Suprapubic skin (tissue), 4 donors: ENCODE measurements around the gene CAPN8. TPM values are rescaled to one million over a fixed set of nuclear protein-coding genes. Genes with fewer than 3 reads are reported as not detected.

Source experiments
- DNase-seq, 2 donors: peaks; one replicate each; pipeline ENCODE4 v3.0.0-alpha.2; 2019; ENCODE audit warnings: low spot score in 2 of 2
- H3K27ac ChIP-seq: fragments of 200-600 bp; sonication (generic); one replicate; pipeline ENCODE4 v1.5.1; 2019
- H3K27me3 ChIP-seq: fragments of 200-600 bp; sonication (generic); one replicate; pipeline ENCODE4 v1.5.1; 2019
- H3K36me3 ChIP-seq: fragments of 200-600 bp; sonication (generic); one replicate; pipeline ENCODE4 v1.5.1; 2019
- H3K4me1 ChIP-seq: fragments of 200-600 bp; sonication (generic); one replicate; pipeline ENCODE4 v1.5.1; 2019
- H3K4me3 ChIP-seq: fragments of 200-600 bp; sonication (generic); one replicate; pipeline ENCODE4 v1.5.1; 2019; ENCODE audit warnings: mild to moderate bottlenecking
- H3K9me3 ChIP-seq: fragments of 200-600 bp; sonication (generic); one replicate; pipeline ENCODE4 v1.5.1; 2019
- CTCF ChIP-seq, 2 donors: fragments of 200-600 bp in 1 of 2; fragments of 450-650 bp in 1 of 2; sonication (generic) in 1 of 2; IDR thresholded peaks; one replicate each; pipeline ENCODE4 v1.5.1; 2016 to 2019; ENCODE audit warnings: antibody characterized with exemption in 2 of 2, mild to moderate bottlenecking in 1 of 2, moderate library complexity in 1 of 2
- EP300 ChIP-seq: sonication (generic); formaldehyde crosslinking; IDR thresholded peaks from one replicate; pipeline ENCODE4 v1.6.1; 2017; ENCODE audit warnings: antibody characterized with exemption
- POLR2A ChIP-seq, 2 donors: fragments of 450-650 bp; IDR thresholded peaks; one replicate each; pipeline ENCODE4 v1.6.1; 2017; ENCODE audit warnings: antibody characterized with exemption in 2 of 2, mild to moderate bottlenecking in 2 of 2, moderate library complexity in 2 of 2
- POLR2AphosphoS5 ChIP-seq, 3 donors: sonication (generic); formaldehyde crosslinking; IDR thresholded peaks; one replicate each; pipeline ENCODE4 v1.6.1; 2017; ENCODE audit warnings: antibody characterized with exemption in 3 of 3
- WGBS: methylation state at CpG from one replicate; pipeline ENCODE4 v1.1.5; 2018; 5-methylcytosine and 5-hydroxymethylcytosine counted together
- total RNA-seq, 4 donors: library from RNA; depleted of rRNA; stranded (reverse); fragments of >200 nt; gene quantifications; one replicate each; pipeline ENCODE4 v1.1.0, GENCODE V29; 2016

CAPN8 gene
- total RNA-seq, 4 donors from 2014 or later = 1.5 to 3.9 (median 2.7) TPM

- H3K27me3 ChIP-seq = no peaks in the 10 kb centered on the region
- no peaks in the 10 kb centered on the region for H3K4me1 ChIP-seq
- 75% methylated on average over 9 of the region's 9 CpGs for WGBS
- no peaks in the 10 kb centered on the region for H3K36me3 ChIP-seq
- no peak overlapping the region for H3K4me3 ChIP-seq
- H3K27ac ChIP-seq = no peak overlapping the region
- TF ChIP-seq POLR2AphosphoS5 (IDR thresholded peaks at IDR 0.05) (no peak), POLR2A (IDR thresholded peaks at IDR 0.05) (no peak), EP300 (no peak), CTCF (IDR thresholded peaks at IDR 0.05) (no peak)
- no peaks in the 10 kb centered on the region for H3K9me3 ChIP-seq
- DNase-seq = no peak
Observed at GRCh38 chr1:223620297-223620897, 45.1 kb downstream of the CAPN8 start.

GRCh38 chr1:223618680-223619079, 46.8 kb downstream of the CAPN8 start:
- Histone ChIP-seq H3K4me1 (no peaks in the 10 kb centered on the region), H3K36me3 (no peaks in the 10 kb centered on the region), H3K4me3 (no peak overlapping the region), H3K9me3 (no peaks in the 10 kb centered on the region), H3K27ac (no peak overlapping the region), H3K27me3 (no peaks in the 10 kb centered on the region)
- no peak for DNase-seq
- 96% methylated on average over 2 of the region's 5 CpGs for WGBS
- no peak for TF ChIP-seq CTCF (IDR thresholded peaks at IDR 0.05)
- no peak for TF ChIP-seq POLR2A (IDR thresholded peaks at IDR 0.05)
- no peak for TF ChIP-seq POLR2AphosphoS5 (IDR thresholded peaks at IDR 0.05)
- TF ChIP-seq EP300 = no peak

- WGBS = 64% methylated on average over 4 of the region's 4 CpGs
Observed at GRCh38 chr1:223617323-223618070, 48.0 kb downstream of the CAPN8 start.

GRCh38 chr1:223616586-223616985, 48.9 kb downstream of the CAPN8 start:
- WGBS = 88% methylated on average over 4 of the region's 4 CpGs
- no peaks in the 10 kb centered on the region for H3K27me3 ChIP-seq
- no peaks in the 10 kb centered on the region for H3K4me1 ChIP-seq
- H3K36me3 ChIP-seq = no peaks in the 10 kb centered on the region
- DNase-seq = no peak
- no peak overlapping the region for H3K4me3 ChIP-seq
- no peak overlapping the region for H3K27ac ChIP-seq
- TF ChIP-seq CTCF (IDR thresholded peaks at IDR 0.05) (no peak), EP300 (no peak), POLR2A (IDR thresholded peaks at IDR 0.05) (no peak), POLR2AphosphoS5 (IDR thresholded peaks at IDR 0.05) (no peak)
- no peaks in the 10 kb centered on the region for H3K9me3 ChIP-seq

More at GRCh38 chr1:223617323-223618070, 48.0 kb downstream of the CAPN8 start:
- Histone ChIP-seq H3K4me1 (no peaks in the 10 kb centered on the region), H3K27me3 (no peaks in the 10 kb centered on the region), H3K4me3 (no peak overlapping the region), H3K36me3 (no peaks in the 10 kb centered on the region), H3K27ac (no peak overlapping the region), H3K9me3 (no peaks in the 10 kb centered on the region)
- DNase-seq = no peak
- no peak for TF ChIP-seq CTCF (IDR thresholded peaks at IDR 0.05)
- TF ChIP-seq POLR2AphosphoS5 (IDR thresholded peaks at IDR 0.05) = no peak
- TF ChIP-seq EP300 = no peak

GRCh38 chr1:223611936-223612335, 53.6 kb downstream of the CAPN8 start:
- H3K4me1 ChIP-seq = no peaks in the 10 kb centered on the region
- WGBS = 56% methylated on average over 1 of the region's 1 CpG
- TF ChIP-seq POLR2A (IDR thresholded peaks at IDR 0.05) = no peak
- TF ChIP-seq EP300 = no peak
- TF ChIP-seq CTCF (IDR thresholded peaks at IDR 0.05) = no peak
- TF ChIP-seq POLR2AphosphoS5 (IDR thresholded peaks at IDR 0.05) = no peak
- H3K27ac ChIP-seq = no peak overlapping the region
- no peaks in the 10 kb centered on the region for H3K9me3 ChIP-seq
- no peaks in the 10 kb centered on the region for H3K27me3 ChIP-seq
- no peak overlapping the region for H3K4me3 ChIP-seq
- no peak for DNase-seq
- H3K36me3 ChIP-seq = no peaks in the 10 kb centered on the region
